ENCODE measurements around the gene NYAP2.

NYAP2 gene

GRCh38 chr2:225399504-225399903 lies at the start of gene NYAP2:
Gene NYAP2 (plus strand): TSS chr2:225399710. CDS start chr2:225408881, 9,171 bp downstream.
- DNase-seq (ENCODE audit: low read depth in 1 of 2, low spot score in 1 of 2): no peak

- DNase-seq (ENCODE audit: low read depth in 1 of 2, low spot score in 1 of 2): no peak
These were observed 45.9 kb upstream of the NYAP2 start for GRCh38 chr2:225353579-225354085.

- no peak for DNase-seq (ENCODE audit: low read depth in 1 of 2, low spot score in 1 of 2)
These were observed 45.2 kb upstream of the NYAP2 start for GRCh38 chr2:225354281-225354774.

- no peak for DNase-seq (ENCODE audit: low read depth in 1 of 2, low spot score in 1 of 2)
These were observed 43.7 kb upstream of the NYAP2 start for GRCh38 chr2:225355788-225356187.

- no peak for DNase-seq (ENCODE audit: low read depth in 1 of 2, low spot score in 1 of 2)
These were observed 32.8 kb upstream of the NYAP2 start for GRCh38 chr2:225366731-225367130.

- no peak for DNase-seq (ENCODE audit: low read depth in 1 of 2, low spot score in 1 of 2)
These were observed 32.0 kb upstream of the NYAP2 start for GRCh38 chr2:225367482-225367881.

GRCh38 chr2:225378984-225379383 lies 20.5 kb upstream of the NYAP2 start:
- DNase-seq (ENCODE audit: low read depth in 1 of 2, low spot score in 1 of 2): no peak

GRCh38 chr2:225379856-225380255 lies 19.7 kb upstream of the NYAP2 start:
- no peak for DNase-seq (ENCODE audit: low read depth in 1 of 2, low spot score in 1 of 2)

- DNase-seq (ENCODE audit: low read depth in 1 of 2, low spot score in 1 of 2): no peak
These were observed 17.9 kb upstream of the NYAP2 start for GRCh38 chr2:225381609-225382008.

GRCh38 chr2:225398372-225398771 lies 1.1 kb upstream of the NYAP2 start:
- DNase-seq (ENCODE audit: low read depth in 1 of 2, low spot score in 1 of 2): no peak

- DNase-seq (ENCODE audit: low read depth in 1 of 2, low spot score in 1 of 2): no peak
These were observed 576 bp downstream of the NYAP2 start for GRCh38 chr2:225400060-225400511.

GRCh38 chr2:225400546-225401400 lies 1.3 kb downstream of the NYAP2 start:
- no peak for DNase-seq (ENCODE audit: low read depth in 1 of 2, low spot score in 1 of 2)

- no peak for DNase-seq (ENCODE audit: low read depth in 1 of 2, low spot score in 1 of 2)
These were observed 2.8 kb downstream of the NYAP2 start for GRCh38 chr2:225402210-225402776.

- no peak for DNase-seq (ENCODE audit: low read depth in 1 of 2, low spot score in 1 of 2)
These were observed 11.9 kb downstream of the NYAP2 start for GRCh38 chr2:225411452-225411851.

- no peak for DNase-seq (ENCODE audit: low read depth in 1 of 2, low spot score in 1 of 2)
These were observed 14.3 kb downstream of the NYAP2 start for GRCh38 chr2:225413786-225414185.

GRCh38 chr2:225414902-225415301 lies 15.4 kb downstream of the NYAP2 start:
- no peak for DNase-seq (ENCODE audit: low read depth in 1 of 2, low spot score in 1 of 2)

GRCh38 chr2:225415341-225415740 lies 15.8 kb downstream of the NYAP2 start:
- no peak for DNase-seq (ENCODE audit: low read depth in 1 of 2, low spot score in 1 of 2)

GRCh38 chr2:225415792-225416191 lies 16.3 kb downstream of the NYAP2 start:
- no peak for DNase-seq (ENCODE audit: low read depth in 1 of 2, low spot score in 1 of 2)

GRCh38 chr2:225416616-225417367 lies 17.3 kb downstream of the NYAP2 start:
- DNase-seq (ENCODE audit: low read depth in 1 of 2, low spot score in 1 of 2): no peak

GRCh38 chr2:225419033-225419432 lies 19.5 kb downstream of the NYAP2 start:
- no peak for DNase-seq (ENCODE audit: low read depth in 1 of 2, low spot score in 1 of 2)

- no peak for DNase-seq (ENCODE audit: low read depth in 1 of 2, low spot score in 1 of 2)
These were observed 22.6 kb downstream of the NYAP2 start for GRCh38 chr2:225422145-225422544.

Data from activated CD4-positive, alpha-beta T cell treated with anti-CD3 and anti-CD28 coated beads, Interleukin-2, amount 50 U/mL, for 24 hours (primary cell).